K562 (cell line): Measurements from ENCODE around the gene ARHGAP25. TPM values are rescaled to one million over a fixed set of nuclear protein-coding genes. Genes with fewer than 3 reads are reported as not detected.

Experiments
- ATAC-seq: fragments of 200-7000 bp; cut with Tn5 transposase; 3 replicates; pipeline ENCODE4 v1.9.1; 2020; ENCODE audit warnings: moderate library complexity
- BruUV-seq: library from RNA; stranded (reverse); fragments of 400-500 nt; replicated peaks from 2 replicates; lab custom pipeline; 2021; lab: Mats Ljungman, UMichigan
- CTCF ChIA-PET: fragments of 300-600 bp; formaldehyde crosslinking; extraction: SDS; loops from one replicate; lab custom pipeline; 2021; ENCODE audit warnings: low intra/inter-chr PET ratio; lab: Yijun Ruan, JAX
- POLR2A ChIA-PET: fragments of 300-600, 350-650 bp; sonication (Branson Sonifier 250); formaldehyde crosslinking; extraction: SDS; loops from one replicate; lab custom pipeline; 2021; ENCODE audit warnings: antibody characterized with exemption, inconsistent platforms; lab: Yijun Ruan, JAX
- DNase-seq, 4 experiments: peaks; one replicate each; pipeline versions ENCODE4 v3.0.0 to v3.0.0-alpha.2; 2011 to 2018; ENCODE audit warnings: low spot score in 3 of 4, mixed read lengths in 3 of 4; ENCODE audit errors: extremely low read depth in 1 of 4
- FAIRE-seq: peaks from 2 replicates; lab custom pipeline; 2011; peaks lifted over from hg19 to GRCh38; lab: Jason Lieb, UNC
- H2AFZ ChIP-seq: 2 replicates; pipeline ENCODE4 v1.6.0; 2011; ENCODE audit warnings: low read depth, low read length, control low read depth, inconsistent platforms
- H3K27ac ChIP-seq: fragments of 200-600 bp; 3 replicates; pipeline ENCODE4 v1.8.0; 2011; ENCODE audit warnings: low read depth, mild to moderate bottlenecking, control low read depth, inconsistent platforms, low read length, moderate library complexity, mixed read lengths; ENCODE audit errors: extremely low read depth
- H3K27me3 ChIP-seq, 2 experiments: fragments of 300-600 bp in 1 of 2; 2 replicates in 1 of 2; 3 replicates in 1 of 2; pipeline versions ENCODE4 v1.6.0 to v1.8.0; 2011; ENCODE audit warnings: inconsistent platforms in 2 of 2, low read length in 2 of 2, mild to moderate bottlenecking in 1 of 2, mixed read lengths in 1 of 2, moderate library complexity in 1 of 2; ENCODE audit not compliant: control insufficient read depth in 2 of 2, insufficient read depth in 2 of 2
- H3K36me3 ChIP-seq: fragments of 300-600 bp; 3 replicates; pipeline ENCODE4 v1.8.0; 2011; ENCODE audit warnings: mild to moderate bottlenecking, low read length, inconsistent platforms; ENCODE audit not compliant: control insufficient read depth, insufficient read depth
- H3K4me1 ChIP-seq, 2 experiments: fragments of 200-600 bp in 1 of 2; replicated peaks in 1 of 2; 2 replicates in 1 of 2; 3 replicates in 1 of 2; pipeline versions ENCODE4 v1.5.1 to v1.8.0; 2011; ENCODE audit warnings: inconsistent platforms in 2 of 2, low read length in 2 of 2, mild to moderate bottlenecking in 1 of 2, mixed read lengths in 1 of 2, moderate library complexity in 1 of 2; ENCODE audit not compliant: control insufficient read depth in 2 of 2, insufficient read depth in 2 of 2
- H3K4me2 ChIP-seq: 2 replicates; pipeline ENCODE4 v1.6.1; 2011; ENCODE audit warnings: low read length, control low read depth, inconsistent platforms, mixed read lengths; ENCODE audit not compliant: insufficient read depth
- H3K4me3 ChIP-seq: fragments of 200-600 bp; sonication (generic), shearing (Covaris generic); 2 replicates; pipeline ENCODE4 v1.5.1; 2016; ENCODE audit warnings: control low read depth, inconsistent platforms
- H3K79me2 ChIP-seq: fragments of 200-600 bp; 3 replicates; pipeline ENCODE4 v1.8.0; 2011; ENCODE audit warnings: low read length, inconsistent platforms; ENCODE audit not compliant: control insufficient read depth, insufficient read depth
- H3K9ac ChIP-seq, 2 experiments: 2 replicates each; pipeline versions ENCODE4 v1.6.0 to v1.6.1; 2011; ENCODE audit warnings: low read depth in 2 of 2, low read length in 2 of 2, control low read depth in 1 of 2, inconsistent platforms in 1 of 2, mild to moderate bottlenecking in 1 of 2, mixed read lengths in 1 of 2; ENCODE audit not compliant: insufficient read depth in 1 of 2
- H3K9me1 ChIP-seq: one replicate; pipeline ENCODE4 v1.6.0; 2011; ENCODE audit warnings: inconsistent platforms, mild to moderate bottlenecking, low read length, moderate library complexity; ENCODE audit not compliant: control insufficient read depth, insufficient read depth
- H3K9me3 ChIP-seq: replicated peaks from 2 replicates; pipeline ENCODE4 v1.5.1; 2011; ENCODE audit warnings: low read depth, low read length, inconsistent platforms; ENCODE audit not compliant: control insufficient read depth, insufficient read depth
- H4K20me1 ChIP-seq: replicated peaks from 2 replicates; pipeline ENCODE4 v1.6.1; 2011; ENCODE audit warnings: low read length, inconsistent platforms, mixed read lengths; ENCODE audit not compliant: control insufficient read depth, insufficient read depth
- FOXK2 ChIP-seq, 2 experiments: fragments of 450-650 bp; IDR thresholded peaks in 1 of 2; conservative IDR thresholded peaks in 1 of 2; 2 replicates each; pipeline ENCODE4 v1.6.1; 2016; ENCODE audit warnings: low read depth in 2 of 2, mild to moderate bottlenecking in 1 of 2
- HDAC8 ChIP-seq: fragments of 450-650 bp; IDR thresholded peaks from 2 replicates; pipeline ENCODE4 v1.6.1; 2016; ENCODE audit warnings: mild to moderate bottlenecking, missing genetic modification characterization, moderate library complexity, missing compliant biosample characterization
- KDM5B ChIP-seq: fragments of 200-600 bp; sonication (generic); IDR thresholded peaks from 2 replicates; pipeline ENCODE4 v1.6.1; 2012; ENCODE audit warnings: low read depth, mild to moderate bottlenecking, moderate library complexity, low read length, control low read depth, inconsistent platforms; ENCODE audit not compliant: insufficient replicate concordance
- PRDM10 ChIP-seq: fragments of 450-650 bp; IDR thresholded peaks from 2 replicates; pipeline ENCODE4 v1.6.1; 2018; ENCODE audit not compliant: partially characterized antibody
- ZNF589 ChIP-seq: fragments of 200-800 bp; sonication (Bioruptor generic); IDR thresholded peaks from 2 replicates; pipeline ENCODE4 v1.6.1; 2016; ENCODE audit warnings: low read depth, missing genetic modification characterization, missing compliant biosample characterization
- ZNF592 ChIP-seq: fragments of 450-650 bp; IDR thresholded peaks from 2 replicates; pipeline ENCODE4 v1.6.1; 2017; ENCODE audit warnings: antibody characterized with exemption, mild to moderate bottlenecking
- WGBS: fragments of 100-300 bp; shearing (Covaris generic); methylation state at CpG from one replicate; pipeline ENCODE4 v1.1.6; 2016; ENCODE audit warnings: low coverage, mixed read lengths; ENCODE audit not compliant: insufficient coverage; ENCODE audit errors: missing lambda C conversion rate; 5-methylcytosine and 5-hydroxymethylcytosine counted together
- in situ Hi-C: fragments of 300-500 bp; cut with MboI; formaldehyde crosslinking; loops from 4 replicates; pipeline ENCODE4 v1.15.0; 2018; ENCODE audit warnings: inconsistent platforms, mixed read lengths
- intact Hi-C: fragments of 100-400 bp; cut with micrococcal nuclease; formaldehyde crosslinking; loops from 2 replicates; pipeline ENCODE4 v1.14.2; 2022
- polyA plus RNA-seq, 8 experiments: library from polyadenylated mRNA; depleted of rRNA in 4 of 8; stranded (reverse) in 5 of 8; unstranded in 3 of 8; fragments of >200 nt; fragmentation: Nextera tagmentation in 2 of 8; fragmentation: Illumina TruSeq in 1 of 8; extraction: Ambion mirVana in 2 of 8; extraction: Trizol in 1 of 8; gene quantifications; 2 replicates each; pipeline versions ENCODE4 v1.2.1 to v1.2.3, GENCODE V29; 2011 to 2014; ENCODE audit warnings: inconsistent platforms in 1 of 8, missing spikeins in 1 of 8
- total RNA-seq, 7 experiments: library from RNA; depleted of rRNA in 6 of 7; stranded (reverse); fragments of >200 nt in 6 of 7; fragmentation: Illumina TruSeq in 2 of 7; extraction: Trizol in 2 of 7; gene quantifications; 2 replicates each; pipeline versions ENCODE4 v1.2.1 to v1.2.3, GENCODE V29; 2011 to 2021; ENCODE audit warnings: low replicate concordance in 1 of 7

Gene ARHGAP25
- total and polyA plus RNA-seq, 9 of the 15 experiments (the other 6 are each of a cell fraction or from before 2014, with no cell fraction given), result 4.9 to 14.8 (median 10.7) TPM

GRCh38 chr2:68809324-68810240 lies 75.0 kb downstream of the ARHGAP25 start:
- intact Hi-C loops, result no loop called here
- peaks cover 0 to 7% of the 10 kb centered on the region in 2 experiments; a peak in 2 of 5 replicates for H3K4me1 ChIP-seq
- H3K9me3 ChIP-seq, result no peaks in the 10 kb centered on the region
- ATAC-seq, result no peak
- H2AFZ ChIP-seq, result no peak overlapping the region
- no peaks in the 10 kb centered on the region for H4K20me1 ChIP-seq
- no TSS peak for BruUV-seq
- no peak overlapping the region for H3K27ac ChIP-seq
- DNase-seq, result no peak
- in situ Hi-C loops, result no loop called here
- 41% methylated on average over 2 of the region's 2 CpGs for WGBS
- H3K27me3 ChIP-seq, result no peaks in the 10 kb centered on the region
- H3K36me3 ChIP-seq, result no peaks in the 10 kb centered on the region; the same call in 2 of the 3 replicates
- ChIA-PET POLR2A (no interaction called here), CTCF (interaction anchor here (0.7 kb wide), 1 partner anchor 117 kb away, joined by 5 read pairs; no protein-coding TSS in a partner anchor)
- no peak overlapping the region for H3K9ac ChIP-seq
- no peak overlapping the region for H3K4me2 ChIP-seq
- H3K9me1 ChIP-seq, result no peaks in the 10 kb centered on the region
- no peak overlapping the region for H3K4me3 ChIP-seq
- no peaks in the 10 kb centered on the region for H3K79me2 ChIP-seq
- FAIRE-seq, result no peak
- TF ChIP-seq KDM5B (no peak), ZNF589 (no peak), ZNF592 (no peak), HDAC8 (tag) (no peak), PRDM10 (no peak), FOXK2 (conservative IDR thresholded peaks at IDR 0.05 in 1 of 2, IDR thresholded peaks at IDR 0.05 in 1 of 2; ENCODE audit: low read depth in 2 of 2) (no peak)
